ENCODE data around the gene USP6NL. TPM values are rescaled to one million over a fixed set of nuclear protein-coding genes. Genes with fewer than 3 reads are reported as not detected.

USP6NL gene
- total RNA-seq, 2 donors from 2014 or later = 9.6 to 10.5 TPM

GRCh38 chr10:11570751-11571150 is 40.7 kb downstream of the USP6NL start:
- Histone ChIP-seq H3K36me3 (no peaks in the 10 kb centered on the region), H3K4me3 (no peak overlapping the region), H3K9me3 (no peaks in the 10 kb centered on the region), H3K4me1 (no peaks in the 10 kb centered on the region), H3K27ac (no peak overlapping the region), H3K27me3 (no peaks in the 10 kb centered on the region)
- TF ChIP-seq CTCF (IDR thresholded peaks at IDR 0.05) = no peak
- DNase-seq (ENCODE audit: low spot score) = no peak

- no peak for TF ChIP-seq CTCF (IDR thresholded peaks at IDR 0.05)
- DNase-seq (ENCODE audit: low spot score) = no peak
- H3K4me3 ChIP-seq = no peak overlapping the region
- H3K36me3 ChIP-seq = no peaks in the 10 kb centered on the region
- no peaks in the 10 kb centered on the region for H3K27me3 ChIP-seq
- H3K9me3 ChIP-seq = no peaks in the 10 kb centered on the region
- H3K4me1 ChIP-seq = no peaks in the 10 kb centered on the region
- H3K27ac ChIP-seq = no peak overlapping the region
Measured at GRCh38 chr10:11569471-11569870, 42.0 kb downstream of the USP6NL start.

GRCh38 chr10:11568578-11568977 is 42.9 kb downstream of the USP6NL start:
- Histone ChIP-seq H3K27me3 (no peaks in the 10 kb centered on the region), H3K4me1 (no peaks in the 10 kb centered on the region), H3K9me3 (no peaks in the 10 kb centered on the region), H3K36me3 (no peaks in the 10 kb centered on the region), H3K27ac (no peak overlapping the region), H3K4me3 (no peak overlapping the region)
- no peak for TF ChIP-seq CTCF (IDR thresholded peaks at IDR 0.05)
- DNase-seq (ENCODE audit: low spot score) = no peak

- no peak for TF ChIP-seq CTCF (IDR thresholded peaks at IDR 0.05)
- Histone ChIP-seq H3K4me1 (peaks cover 0 to 6% of the 10 kb centered on the region in 2 donors), H3K27me3 (no peaks in the 10 kb centered on the region), H3K27ac (no peak overlapping the region), H3K9me3 (no peaks in the 10 kb centered on the region), H3K36me3 (no peaks in the 10 kb centered on the region), H3K4me3 (no peak overlapping the region)
- DNase-seq (ENCODE audit: low spot score) = no peak
Measured at GRCh38 chr10:11564741-11565140, 46.7 kb downstream of the USP6NL start.

- no peak overlapping the region for H3K27ac ChIP-seq
- TF ChIP-seq CTCF (IDR thresholded peaks at IDR 0.05) = no peak
- no peaks in the 10 kb centered on the region for H3K27me3 ChIP-seq
- no peak overlapping the region for H3K4me3 ChIP-seq
- H3K9me3 ChIP-seq = no peaks in the 10 kb centered on the region
- peaks cover 0 to 6% of the 10 kb centered on the region in 2 donors for H3K4me1 ChIP-seq
- H3K36me3 ChIP-seq = no peaks in the 10 kb centered on the region
- no peak for DNase-seq (ENCODE audit: low spot score)
Measured at GRCh38 chr10:11563936-11564335, 47.5 kb downstream of the USP6NL start.

GRCh38 chr10:11562888-11563287 is 48.6 kb downstream of the USP6NL start:
- TF ChIP-seq CTCF (IDR thresholded peaks at IDR 0.05) = no peak
- Histone ChIP-seq H3K27ac (no peak overlapping the region), H3K27me3 (no peaks in the 10 kb centered on the region), H3K36me3 (no peaks in the 10 kb centered on the region), H3K9me3 (no peaks in the 10 kb centered on the region), H3K4me1 (peaks cover 0 to 6% of the 10 kb centered on the region in 2 donors), H3K4me3 (no peak overlapping the region)
- DNase-seq (ENCODE audit: low spot score) = no peak

Measured in right atrium auricular region (tissue), 2 donors.